HCT116 (cell line): ENCODE results near the gene CNDP1. TPM values are rescaled to one million over a fixed set of nuclear protein-coding genes. Genes with fewer than 3 reads are reported as not detected.

Source experiments
- ATAC-seq: fragments of 200-7000 bp; cut with Tn5 transposase; 2 replicates; pipeline ENCODE4 v1.9.1; 2020; ENCODE audit warnings: mild to moderate bottlenecking, moderate library complexity
- BruUV-seq: library from RNA; stranded (reverse); fragments of 400-500 nt; replicated peaks from 2 replicates; lab custom pipeline; 2021; lab: Mats Ljungman, UMichigan
- CTCF ChIA-PET: fragments of 300-600 bp; sonication (Branson Sonifier 250); formaldehyde crosslinking; loops from one replicate; lab custom pipeline; 2021; ENCODE audit warnings: antibody characterized with exemption; lab: Charles Lee
- POLR2A ChIA-PET: fragments of 300-600, 350-600 bp; sonication (Branson Sonifier 250); formaldehyde crosslinking; loops from one replicate; lab custom pipeline; 2021; ENCODE audit warnings: antibody characterized with exemption; lab: Charles Lee
- RAD21 ChIA-PET, 2 experiments: fragments of 300-600 bp; sonication (Branson Sonifier 250); formaldehyde crosslinking; loops; one replicate each; lab custom pipeline; 2023; ENCODE audit warnings: low total read pairs in 2 of 2; ENCODE audit not compliant: uncharacterized antibody in 2 of 2, unreplicated experiment in 2 of 2, low non-redundant PET in 1 of 2; lab: Charles Lee
- DNase-seq: peaks from one replicate; pipeline ENCODE4 v3.0.0-alpha.2; 2010; ENCODE audit warnings: low read depth, low spot score
- H2AFZ ChIP-seq: fragments of 200-600 bp; shearing (Covaris generic), sonication (generic); 2 replicates; pipeline ENCODE4 v1.6.1; 2017; ENCODE audit warnings: low read depth, mixed run types, mixed read lengths, antibody characterized with exemption, low read length; ENCODE audit not compliant: poor library complexity, severe bottlenecking
- H3K27ac ChIP-seq: 2 replicates; pipeline ENCODE4 v1.5.1; 2012; ENCODE audit warnings: low read depth, low read length
- H3K27me3 ChIP-seq: fragments of 200-600 bp; sonication (generic); 2 replicates; pipeline ENCODE4 v1.6.1; 2016; ENCODE audit warnings: mixed run types, low read length, mixed read lengths; ENCODE audit not compliant: insufficient read depth
- H3K36me3 ChIP-seq, 2 experiments: fragments of 200-500 bp in 1 of 2; fragments of 200-600 bp in 1 of 2; sonication (Bioruptor generic) in 1 of 2; sonication (generic) in 1 of 2; 2 replicates each; pipeline versions ENCODE4 v1.5.1 to v1.6.1; 2014 to 2016; ENCODE audit warnings: low read length in 2 of 2, inconsistent platforms in 1 of 2, mixed read lengths in 1 of 2, mixed run types in 1 of 2; ENCODE audit not compliant: insufficient read depth in 2 of 2, control insufficient read depth in 1 of 2
- H3K4me1 ChIP-seq, 2 experiments: fragments of 200-600 bp in 1 of 2; sonication (generic) in 1 of 2; 2 replicates each; pipeline versions ENCODE4 v1.5.1 to v1.6.1; 2012 to 2017; ENCODE audit warnings: low read length in 2 of 2, inconsistent platforms in 1 of 2, mild to moderate bottlenecking in 1 of 2, mixed read lengths in 1 of 2, mixed run types in 1 of 2, moderate library complexity in 1 of 2; ENCODE audit not compliant: insufficient read depth in 2 of 2, control insufficient read depth in 1 of 2
- H3K4me2 ChIP-seq: fragments of 200-600 bp; sonication (generic); 2 replicates; pipeline ENCODE4 v1.6.1; 2017; ENCODE audit warnings: mixed run types, low read length, mixed read lengths
- H3K4me3 ChIP-seq, 2 experiments: fragments of 200-600 bp in 1 of 2; sonication (generic) in 1 of 2; replicated peaks in 1 of 2; 2 replicates each; pipeline ENCODE4 v1.5.1; 2011 to 2016; ENCODE audit warnings: low read length in 2 of 2, control low read depth in 1 of 2, low read depth in 1 of 2, mild to moderate bottlenecking in 1 of 2, mixed read lengths in 1 of 2, mixed run types in 1 of 2
- H3K79me2 ChIP-seq: fragments of 200-600 bp; sonication (generic); 2 replicates; pipeline ENCODE4 v1.6.1; 2017; ENCODE audit warnings: mild to moderate bottlenecking, mixed run types, low read length, moderate library complexity, mixed read lengths; ENCODE audit not compliant: insufficient read depth
- H3K9ac ChIP-seq: fragments of 200-600 bp; sonication (generic); 2 replicates; pipeline ENCODE4 v1.6.1; 2016; ENCODE audit warnings: low read length, mixed read lengths
- H3K9me2 ChIP-seq: fragments of 200-600 bp; sonication (generic), shearing (Covaris generic); 2 replicates; pipeline ENCODE4 v1.6.1; 2017; ENCODE audit warnings: mixed run types, mild to moderate bottlenecking, moderate library complexity; ENCODE audit not compliant: insufficient read depth
- H3K9me3 ChIP-seq, 2 experiments: fragments of 200-500 bp in 1 of 2; fragments of 200-600 bp in 1 of 2; sonication (Bioruptor generic) in 1 of 2; sonication (generic) in 1 of 2; 2 replicates each; pipeline ENCODE4 v1.6.1; 2014 to 2017; ENCODE audit warnings: low read length in 2 of 2, mixed read lengths in 2 of 2, inconsistent platforms in 1 of 2, low read depth in 1 of 2, mild to moderate bottlenecking in 1 of 2, mixed run types in 1 of 2, moderate library complexity in 1 of 2; ENCODE audit not compliant: control insufficient read depth in 1 of 2, insufficient read depth in 1 of 2
- H4K20me1 ChIP-seq: fragments of 200-600 bp; sonication (generic), shearing (Covaris generic); 2 replicates; pipeline ENCODE4 v1.6.1; 2017; ENCODE audit warnings: mixed run types, mild to moderate bottlenecking, moderate library complexity; ENCODE audit not compliant: insufficient read depth
- CEBPB ChIP-seq: IDR thresholded peaks from 2 replicates; pipeline ENCODE4 v1.6.1; 2012; ENCODE audit warnings: low read depth
- EZH2 ChIP-seq: fragments of 200-600 bp; sonication (generic); IDR thresholded peaks from 2 replicates; pipeline ENCODE4 v1.6.1; 2017; ENCODE audit warnings: antibody characterized with exemption, mixed run types
- EZH2phosphoT487 ChIP-seq: fragments of 200-600 bp; IDR thresholded peaks from 2 replicates; pipeline ENCODE4 v1.6.1; 2018; ENCODE audit warnings: antibody characterized with exemption, borderline replicate concordance
- FOSL1 ChIP-seq: IDR thresholded peaks from 2 replicates; pipeline ENCODE4 v1.6.1; 2012; ENCODE audit warnings: low read depth
- MAX ChIP-seq: IDR thresholded peaks from 2 replicates; pipeline ENCODE4 v1.6.1; 2012
- POLR2A ChIP-seq: IDR thresholded peaks from 2 replicates; pipeline ENCODE4 v1.7.0; 2011; ENCODE audit warnings: borderline replicate concordance; ENCODE audit not compliant: insufficient read depth, insufficient read length; ENCODE audit errors: extremely low read depth
- SP1 ChIP-seq: IDR thresholded peaks from 2 replicates; pipeline ENCODE4 v1.6.1; 2012; ENCODE audit warnings: low read depth
- SRF ChIP-seq: IDR thresholded peaks from 2 replicates; pipeline ENCODE4 v1.6.1; 2012; ENCODE audit warnings: low read depth
- TCF7L2 ChIP-seq: IDR thresholded peaks from 2 replicates; pipeline ENCODE4 v1.7.0; 2011; ENCODE audit warnings: borderline replicate concordance, inconsistent platforms; ENCODE audit not compliant: insufficient read depth, insufficient read length; ENCODE audit errors: extremely low read depth
- YY1 ChIP-seq: IDR thresholded peaks from 2 replicates; pipeline ENCODE4 v1.6.1; 2011; ENCODE audit warnings: low read length, low read depth, moderate library complexity, mild to moderate bottlenecking; ENCODE audit not compliant: insufficient replicate concordance; ENCODE audit errors: extremely low read depth
- ZBTB33 ChIP-seq: IDR thresholded peaks from 2 replicates; pipeline ENCODE4 v1.6.1; 2011; ENCODE audit warnings: mild to moderate bottlenecking, low read length, moderate library complexity; ENCODE audit not compliant: insufficient replicate concordance; ENCODE audit errors: extremely low read depth
- ZNF274 ChIP-seq: fragments of 200-500 bp; sonication (Bioruptor generic); IDR thresholded peaks from 2 replicates; pipeline ENCODE4 v1.6.1; 2014; ENCODE audit warnings: mild to moderate bottlenecking, low read depth, low read length, inconsistent platforms
- intact Hi-C: fragments of 100-400 bp; cut with micrococcal nuclease; formaldehyde crosslinking; loops from 2 replicates; pipeline ENCODE4 v1.10.0; 2022
- total RNA-seq: library from RNA; stranded (reverse); gene quantifications from one replicate; pipeline ENCODE4 v1.2.1, GENCODE V29; 2021; ENCODE audit not compliant: unreplicated experiment
- TF ChIP-seq, protein P1 (sequence below): IDR thresholded peaks from 2 replicates; pipeline ENCODE4 v1.6.1; 2012; ENCODE audit warnings: low read depth

The CNDP1 gene
- total RNA-seq, 1 experiment from 2014 or later: not detected

DNA sequence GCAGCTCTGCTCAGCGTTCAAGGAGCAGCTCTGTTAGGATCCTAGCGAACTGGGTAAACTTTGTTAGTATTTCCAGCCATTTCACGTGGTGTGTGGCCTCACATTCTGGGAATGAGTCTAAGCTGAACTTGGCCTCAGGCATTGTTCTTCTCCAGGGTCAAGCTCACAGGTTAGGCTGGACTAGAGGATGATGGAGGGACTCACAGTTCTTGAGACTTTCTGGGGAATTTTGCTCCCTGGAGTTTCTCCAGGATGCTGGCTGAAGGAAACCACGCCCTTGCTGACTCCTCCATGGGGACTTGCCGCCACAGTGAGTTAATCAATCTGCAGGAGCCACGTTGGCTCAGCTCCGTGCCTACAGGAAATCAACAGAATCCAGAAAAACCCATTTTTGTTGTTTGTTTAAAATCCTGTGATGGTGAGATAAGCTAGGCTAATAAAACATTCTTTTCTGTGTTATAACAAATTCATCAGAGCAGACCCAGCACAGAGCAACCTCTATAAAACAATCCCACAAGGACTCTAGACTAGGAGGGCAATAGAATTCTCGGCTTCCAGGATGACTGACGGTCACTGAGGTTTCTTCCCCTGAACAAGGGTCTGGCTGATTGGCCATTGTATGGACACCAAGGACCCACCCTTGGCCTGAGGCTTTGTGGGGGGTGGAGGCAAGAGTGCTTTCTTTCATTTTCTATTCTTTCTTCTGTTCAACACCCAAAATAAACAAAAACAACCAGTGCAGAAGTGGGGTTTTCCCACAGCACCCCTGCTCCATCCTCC, 12.6 kb downstream of the CNDP1 start:
- Histone ChIP-seq H3K4me1 (no peaks in the 10 kb centered on the region), H3K9ac (no peak overlapping the region), H4K20me1 (no peaks in the 10 kb centered on the region), H3K4me2 (no peak overlapping the region), H3K9me3 (peaks cover 0 to 6% of the 10 kb centered on the region in 2 experiments; a peak in 1 of 4 replicates), H3K4me3 (no peak overlapping the region), H3K27me3 (no peaks in the 10 kb centered on the region), H3K27ac (no peak overlapping the region), H3K79me2 (no peaks in the 10 kb centered on the region), H3K36me3 (no peaks in the 10 kb centered on the region), H2AFZ (no peak overlapping the region), H3K9me2 (no peaks in the 10 kb centered on the region)
- ChIA-PET CTCF (no interaction called here), POLR2A (no interaction called here), RAD21 (no interaction called here)
- BruUV-seq: no TSS peak
- no peak for TF ChIP-seq CEBPB
- TF ChIP-seq MAX: no peak
- intact Hi-C loops: no loop called here
- DNase-seq: no peak
- 0 out of 2 replicates have a peak, but pooled peaks have one; percentile 22 for ATAC-seq

DNA sequence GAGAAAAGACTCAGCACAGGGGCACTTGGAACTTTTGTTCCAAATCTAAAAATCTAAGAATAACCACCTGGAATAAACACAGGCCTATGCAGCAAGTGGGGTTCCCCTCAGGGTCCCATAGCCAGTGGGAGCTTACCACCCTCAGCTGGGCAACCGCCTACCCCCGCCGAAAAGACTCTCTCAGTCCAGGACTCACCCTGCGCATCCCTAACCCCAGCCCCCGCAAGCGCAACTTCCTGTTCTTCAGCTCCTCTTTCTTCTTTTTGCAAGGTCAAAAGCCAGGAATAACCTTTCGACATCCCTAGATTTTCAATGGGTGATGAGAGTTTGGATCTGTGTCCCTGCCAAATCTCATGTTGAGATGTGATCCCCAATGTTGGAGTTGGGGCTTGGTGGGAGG, 13.6 kb downstream of the CNDP1 start:
- peaks cover 0 to 6% of the 10 kb centered on the region in 2 experiments; a peak in 1 of 4 replicates for H3K9me3 ChIP-seq
- RAD21 ChIA-PET: no interaction called here
- H3K9me2 ChIP-seq: no peaks in the 10 kb centered on the region
- no peaks in the 10 kb centered on the region for H3K36me3 ChIP-seq
- intact Hi-C loops: no loop called here
- H3K4me2 ChIP-seq: no peak overlapping the region
- H3K4me3 ChIP-seq: no peak overlapping the region
- H3K79me2 ChIP-seq: no peaks in the 10 kb centered on the region
- H2AFZ ChIP-seq: no peak overlapping the region
- no peak overlapping the region for H3K27ac ChIP-seq
- CTCF ChIA-PET: no interaction called here
- no TSS peak for BruUV-seq
- no peaks in the 10 kb centered on the region for H4K20me1 ChIP-seq
- POLR2A ChIA-PET: no interaction called here
- H3K27me3 ChIP-seq: no peaks in the 10 kb centered on the region
- H3K9ac ChIP-seq: no peak overlapping the region
- no peaks in the 10 kb centered on the region for H3K4me1 ChIP-seq
- no peak for DNase-seq
- no peak for ATAC-seq
- TF ChIP-seq POLR2A (no peak), CEBPB (no peak), EZH2 (no peak), MAX (no peak), FOSL1 (no peak), YY1 (no peak), ZBTB33 (no peak), ZNF274 (no peak), SRF (no peak), EZH2phosphoT487 (no peak), TCF7L2 (no peak), SP1 (no peak)
- TF ChIP-seq, protein P1, sequence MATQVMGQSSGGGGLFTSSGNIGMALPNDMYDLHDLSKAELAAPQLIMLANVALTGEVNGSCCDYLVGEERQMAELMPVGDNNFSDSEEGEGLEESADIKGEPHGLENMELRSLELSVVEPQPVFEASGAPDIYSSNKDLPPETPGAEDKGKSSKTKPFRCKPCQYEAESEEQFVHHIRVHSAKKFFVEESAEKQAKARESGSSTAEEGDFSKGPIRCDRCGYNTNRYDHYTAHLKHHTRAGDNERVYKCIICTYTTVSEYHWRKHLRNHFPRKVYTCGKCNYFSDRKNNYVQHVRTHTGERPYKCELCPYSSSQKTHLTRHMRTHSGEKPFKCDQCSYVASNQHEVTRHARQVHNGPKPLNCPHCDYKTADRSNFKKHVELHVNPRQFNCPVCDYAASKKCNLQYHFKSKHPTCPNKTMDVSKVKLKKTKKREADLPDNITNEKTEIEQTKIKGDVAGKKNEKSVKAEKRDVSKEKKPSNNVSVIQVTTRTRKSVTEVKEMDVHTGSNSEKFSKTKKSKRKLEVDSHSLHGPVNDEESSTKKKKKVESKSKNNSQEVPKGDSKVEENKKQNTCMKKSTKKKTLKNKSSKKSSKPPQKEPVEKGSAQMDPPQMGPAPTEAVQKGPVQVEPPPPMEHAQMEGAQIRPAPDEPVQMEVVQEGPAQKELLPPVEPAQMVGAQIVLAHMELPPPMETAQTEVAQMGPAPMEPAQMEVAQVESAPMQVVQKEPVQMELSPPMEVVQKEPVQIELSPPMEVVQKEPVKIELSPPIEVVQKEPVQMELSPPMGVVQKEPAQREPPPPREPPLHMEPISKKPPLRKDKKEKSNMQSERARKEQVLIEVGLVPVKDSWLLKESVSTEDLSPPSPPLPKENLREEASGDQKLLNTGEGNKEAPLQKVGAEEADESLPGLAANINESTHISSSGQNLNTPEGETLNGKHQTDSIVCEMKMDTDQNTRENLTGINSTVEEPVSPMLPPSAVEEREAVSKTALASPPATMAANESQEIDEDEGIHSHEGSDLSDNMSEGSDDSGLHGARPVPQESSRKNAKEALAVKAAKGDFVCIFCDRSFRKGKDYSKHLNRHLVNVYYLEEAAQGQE: no peak
